GM12801 (cell line): ENCODE measurements around the gene FAM169A.

Source experiments
- TF ChIP-seq, protein P1 (sequence below): IDR thresholded peaks from one replicate; pipeline ENCODE4 v1.5.1; 2011; ENCODE audit warnings: control low read depth; ENCODE audit not compliant: insufficient read length; ENCODE audit errors: extremely low read depth

The FAM169A gene

DNA sequence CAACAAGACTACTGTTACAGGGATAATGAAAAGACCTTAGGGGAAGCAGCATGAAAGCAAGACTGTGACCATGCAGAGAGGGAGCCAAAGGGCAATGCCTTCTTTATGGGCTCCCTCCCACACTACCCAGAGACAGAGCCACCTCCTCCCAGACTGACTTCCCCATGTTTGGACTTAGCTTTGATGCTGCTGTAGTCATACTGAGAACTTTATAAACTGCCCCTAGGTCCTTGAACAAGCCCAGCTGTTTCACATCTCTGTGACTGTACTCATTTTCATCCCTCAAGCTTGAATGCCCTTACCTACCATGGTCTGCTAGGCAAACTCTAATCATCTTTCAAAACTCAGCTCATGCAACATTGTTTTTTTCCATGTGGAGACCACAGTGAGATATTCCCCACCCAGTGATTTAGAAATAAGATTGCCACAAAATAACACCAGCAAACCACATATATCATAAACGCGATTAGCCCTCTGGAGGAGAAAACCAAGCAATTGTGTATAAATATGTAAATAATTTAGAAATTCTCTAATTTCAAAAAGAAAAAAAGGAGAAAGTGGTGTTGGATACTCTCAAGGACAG lies 23.4 kb upstream of the FAM169A start:
- TF ChIP-seq, protein P1, sequence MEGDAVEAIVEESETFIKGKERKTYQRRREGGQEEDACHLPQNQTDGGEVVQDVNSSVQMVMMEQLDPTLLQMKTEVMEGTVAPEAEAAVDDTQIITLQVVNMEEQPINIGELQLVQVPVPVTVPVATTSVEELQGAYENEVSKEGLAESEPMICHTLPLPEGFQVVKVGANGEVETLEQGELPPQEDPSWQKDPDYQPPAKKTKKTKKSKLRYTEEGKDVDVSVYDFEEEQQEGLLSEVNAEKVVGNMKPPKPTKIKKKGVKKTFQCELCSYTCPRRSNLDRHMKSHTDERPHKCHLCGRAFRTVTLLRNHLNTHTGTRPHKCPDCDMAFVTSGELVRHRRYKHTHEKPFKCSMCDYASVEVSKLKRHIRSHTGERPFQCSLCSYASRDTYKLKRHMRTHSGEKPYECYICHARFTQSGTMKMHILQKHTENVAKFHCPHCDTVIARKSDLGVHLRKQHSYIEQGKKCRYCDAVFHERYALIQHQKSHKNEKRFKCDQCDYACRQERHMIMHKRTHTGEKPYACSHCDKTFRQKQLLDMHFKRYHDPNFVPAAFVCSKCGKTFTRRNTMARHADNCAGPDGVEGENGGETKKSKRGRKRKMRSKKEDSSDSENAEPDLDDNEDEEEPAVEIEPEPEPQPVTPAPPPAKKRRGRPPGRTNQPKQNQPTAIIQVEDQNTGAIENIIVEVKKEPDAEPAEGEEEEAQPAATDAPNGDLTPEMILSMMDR, result no peak

DNA sequence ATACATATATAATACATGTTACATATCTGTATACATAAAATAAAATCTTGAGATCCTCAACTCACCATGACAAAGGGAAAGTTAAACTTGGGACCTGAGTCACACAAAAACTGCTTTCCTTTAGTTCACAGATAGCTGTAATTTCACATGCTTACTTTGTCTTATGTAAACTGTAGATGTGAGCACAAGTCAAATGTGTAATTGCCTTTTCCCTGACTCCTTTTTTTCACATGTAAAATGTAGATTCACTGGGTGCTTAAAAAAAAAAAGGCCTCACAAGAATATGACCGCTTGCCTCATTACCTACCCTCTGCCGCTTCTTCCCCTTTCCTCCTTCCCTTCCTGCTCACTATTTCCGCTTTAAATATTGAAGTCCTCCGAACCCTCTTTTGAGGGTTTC lies 21.9 kb upstream of the FAM169A start:
- TF ChIP-seq, protein P1, result no peak

DNA sequence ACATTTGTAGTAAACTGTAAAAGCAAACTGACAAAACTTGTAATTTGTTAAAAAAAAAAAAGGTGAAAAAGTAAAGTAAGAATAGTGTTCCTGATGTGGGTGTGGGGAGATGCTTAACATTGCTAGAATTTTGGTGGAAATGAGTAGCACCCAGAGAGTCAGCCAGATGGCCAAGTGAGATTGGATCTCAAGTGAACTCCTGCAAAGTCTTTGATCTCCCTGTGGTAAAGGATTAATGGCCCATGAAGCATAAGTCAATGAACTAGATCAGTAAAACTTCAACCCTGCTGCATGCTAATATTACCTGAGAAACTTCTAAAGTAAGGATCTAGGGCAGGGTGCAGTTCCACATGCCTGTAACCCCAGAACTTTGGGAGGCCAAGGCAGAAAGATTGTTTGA lies 19.0 kb upstream of the FAM169A start:
- TF ChIP-seq, protein P1, result no peak

DNA sequence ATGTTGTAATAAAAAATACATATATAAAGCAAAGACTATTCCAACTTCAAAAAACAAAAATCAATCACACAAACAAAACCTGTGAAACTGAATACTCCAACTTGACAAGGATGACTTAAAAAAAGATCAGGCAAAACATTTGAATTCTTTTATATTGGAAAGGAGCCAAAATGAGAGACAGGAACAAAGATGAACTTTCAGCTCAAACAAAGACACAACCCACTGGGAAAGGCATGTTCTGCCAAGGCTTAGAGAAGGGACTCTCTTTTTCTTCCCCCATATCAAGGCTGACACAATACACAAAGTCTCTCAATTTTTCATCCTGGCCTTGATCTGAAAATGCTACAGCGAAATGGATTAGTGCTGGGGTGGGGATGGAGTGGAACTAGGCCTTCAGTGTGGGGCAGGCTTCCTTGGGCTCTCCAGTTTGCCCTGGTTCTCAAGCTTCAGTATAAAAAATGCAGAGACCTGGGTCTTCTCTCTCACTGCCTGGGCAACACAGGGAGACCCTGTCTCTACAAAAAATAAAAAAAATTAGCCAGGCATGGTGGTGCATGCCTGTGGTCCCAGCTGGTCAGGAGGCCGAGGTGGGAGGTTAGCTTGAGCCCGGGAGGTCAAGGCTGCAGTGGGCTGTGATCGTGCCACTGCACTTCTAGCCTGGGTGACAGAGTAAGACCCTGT lies 11.6 kb upstream of the FAM169A start:
- TF ChIP-seq, protein P1, result no peak

DNA sequence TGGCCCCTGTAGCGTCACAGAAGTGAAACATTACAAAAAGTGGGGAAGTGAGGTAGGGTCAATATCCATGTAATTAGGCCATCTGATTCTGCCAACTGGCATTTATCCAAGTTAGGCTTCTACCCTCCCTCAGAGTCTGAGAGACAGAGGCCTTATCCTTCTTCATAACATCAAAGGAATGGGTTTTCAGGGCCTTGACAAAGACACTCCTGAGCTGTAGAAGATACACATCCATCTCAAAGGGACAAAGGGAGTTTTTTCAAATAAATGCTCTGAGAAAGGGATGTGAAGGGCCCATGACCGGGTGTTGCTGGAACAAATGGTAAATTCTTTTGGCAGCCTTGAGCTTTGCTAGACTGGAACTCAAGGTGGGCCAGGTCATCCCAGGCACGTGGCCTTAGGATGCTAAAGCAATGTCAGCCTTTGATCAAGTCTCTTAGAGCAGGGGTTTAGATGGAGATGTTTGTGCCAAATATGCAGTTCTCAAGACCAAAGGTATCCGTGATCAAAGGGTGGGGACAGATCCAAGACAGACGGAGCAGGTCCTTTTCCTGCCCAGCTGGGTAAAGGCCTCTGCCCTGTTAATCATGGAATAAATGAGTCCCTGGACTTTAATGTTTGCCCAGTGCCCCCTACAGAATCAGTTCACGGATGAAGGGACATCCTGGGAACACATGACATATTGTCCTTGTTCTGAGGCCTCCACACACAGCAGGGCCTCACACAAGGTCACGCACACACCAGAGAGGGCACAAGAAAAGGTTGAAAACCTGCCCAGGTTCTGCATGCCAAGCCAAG lies 10.0 kb upstream of the FAM169A start:
- TF ChIP-seq, protein P1, result no peak

DNA sequence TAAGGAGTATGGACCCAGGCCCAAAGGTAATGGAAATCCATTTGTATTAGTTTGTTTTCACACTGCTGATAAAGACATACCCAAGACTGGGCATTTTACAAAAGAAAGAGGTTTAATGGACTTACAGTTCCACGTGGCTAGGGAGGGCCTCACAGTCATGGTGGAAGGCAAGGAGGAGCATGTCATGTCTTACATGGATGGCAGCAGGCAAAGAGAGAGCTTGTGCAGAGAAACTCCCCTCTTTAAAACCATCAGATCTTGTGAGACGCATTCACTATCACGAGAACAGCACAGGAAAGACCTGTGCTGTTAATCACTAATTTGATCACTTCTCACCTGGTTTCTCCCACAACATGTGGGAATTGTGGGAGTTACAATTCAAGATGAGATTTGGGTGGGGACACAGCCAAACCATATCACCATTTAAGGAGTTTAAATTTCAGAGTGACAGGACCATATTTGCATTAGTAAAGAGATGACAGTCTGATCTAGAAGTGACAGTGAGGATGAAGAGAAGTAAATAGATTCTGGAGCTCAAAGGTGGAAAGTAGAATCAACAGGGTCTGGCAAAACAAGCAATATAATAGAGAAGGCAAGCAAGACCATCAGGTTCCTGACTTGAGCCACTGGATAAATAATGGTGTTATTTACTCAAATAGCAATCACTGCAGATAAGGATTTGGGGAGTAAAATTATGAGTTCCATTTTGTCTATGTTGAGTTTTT lies 7.5 kb upstream of the FAM169A start:
- TF ChIP-seq, protein P1, result no peak
